ENCODE data around the gene PAQR9. TPM values are rescaled to one million over a fixed set of nuclear protein-coding genes. Genes with fewer than 3 reads are reported as not detected.
"Not testable (repeated sequence)": the region's sequence is repeated elsewhere in the genome, so short reads cannot be mapped to it uniquely, and the experiment has no call there.

The PAQR9 gene
- total RNA-seq, 2 experiments from 2014 or later = not detected

GRCh38 chr3:142992323-142992722 is 28.8 kb upstream of the PAQR9 start:
- no peak overlapping the region for H3K27ac ChIP-seq (ENCODE audit: low read depth, low read length, poor library complexity, severe bottlenecking)
- CTCF ChIA-PET (ENCODE audit: unreplicated experiment) = interaction anchor here (1.6 kb wide), 1 partner anchor 164 kb away, joined by 6 read pairs; no protein-coding TSS in a partner anchor
- H3K4me1 ChIP-seq (ENCODE audit: insufficient read depth, low read length, poor library complexity, severe bottlenecking) = peaks cover 11% of the 10 kb centered on the region
- H4K20me1 ChIP-seq (ENCODE audit: insufficient read depth, low read length) = no peaks in the 10 kb centered on the region
- POLR2A ChIA-PET = no interaction called here
- H3K36me3 ChIP-seq (ENCODE audit: insufficient read depth, low read length) = no peaks in the 10 kb centered on the region
- H3K9me2 ChIP-seq (ENCODE audit: insufficient read depth, low read length) = no peaks in the 10 kb centered on the region
- H3K79me2 ChIP-seq (ENCODE audit: insufficient read depth, low read depth, low read length) = no peaks in the 10 kb centered on the region
- H3K9me3 ChIP-seq (ENCODE audit: low read length) = no peaks in the 10 kb centered on the region
- no peak overlapping the region for H3K4me3 ChIP-seq (ENCODE audit: low read depth, low read length, poor library complexity, severe bottlenecking)
- intact Hi-C loops (cut with micrococcal nuclease; ENCODE audit: unreplicated experiment) = no loop called here
- H2AFZ ChIP-seq (ENCODE audit: low read length) = no peak overlapping the region
- DNase-seq (ENCODE audit: low spot score) = no peak
- TF ChIP-seq CTCF (conservative IDR thresholded peaks at IDR 0.05; ENCODE audit: low read length) = no peak
- TF ChIP-seq EZH2phosphoT487 (IDR thresholded peaks at IDR 0.05; ENCODE audit: borderline replicate concordance, low read depth, low read length) = no peak
- BruUV-seq (replicated peaks) = no TSS peak
- H3K4me2 ChIP-seq (ENCODE audit: low read length) = no peak overlapping the region

- H3K4me1 ChIP-seq (ENCODE audit: insufficient read depth, low read length, poor library complexity, severe bottlenecking) = peaks cover 11% of the 10 kb centered on the region
- no peak for DNase-seq (ENCODE audit: low spot score)
- TF ChIP-seq EZH2phosphoT487 (IDR thresholded peaks at IDR 0.05; ENCODE audit: borderline replicate concordance, low read depth, low read length) (no peak), CTCF (conservative IDR thresholded peaks at IDR 0.05; ENCODE audit: low read length) (no peak)
- intact Hi-C loops (cut with micrococcal nuclease; ENCODE audit: unreplicated experiment) = no loop called here
- ChIA-PET POLR2A (interaction anchor here (0.6 to 1.1 kb wide), 2 partner anchors 11 to 14 kb away, joined by 3 read pairs; partner anchors contain the start of gene U2SURP), CTCF (ENCODE audit: unreplicated experiment) (no interaction called here)
- H4K20me1 ChIP-seq (ENCODE audit: insufficient read depth, low read length) = no peaks in the 10 kb centered on the region
- no peaks in the 10 kb centered on the region for H3K9me3 ChIP-seq (ENCODE audit: low read length)
- no peaks in the 10 kb centered on the region for H3K79me2 ChIP-seq (ENCODE audit: insufficient read depth, low read depth, low read length)
- no peak overlapping the region for H3K4me2 ChIP-seq (ENCODE audit: low read length)
- H3K9me2 ChIP-seq (ENCODE audit: insufficient read depth, low read length) = no peaks in the 10 kb centered on the region
- no peaks in the 10 kb centered on the region for H3K36me3 ChIP-seq (ENCODE audit: insufficient read depth, low read length)
- no peak overlapping the region for H3K27ac ChIP-seq (ENCODE audit: low read depth, low read length, poor library complexity, severe bottlenecking)
- H3K4me3 ChIP-seq (ENCODE audit: low read depth, low read length, poor library complexity, severe bottlenecking) = no peak overlapping the region
- H2AFZ ChIP-seq (ENCODE audit: low read length) = no peak overlapping the region
- no TSS peak for BruUV-seq (replicated peaks)
These were observed 27.2 kb upstream of the PAQR9 start for GRCh38 chr3:142990721-142991120.

- H3K27ac ChIP-seq (ENCODE audit: low read depth, low read length, poor library complexity, severe bottlenecking); H3K79me2 ChIP-seq (ENCODE audit: insufficient read depth, low read depth, low read length); H2AFZ ChIP-seq (ENCODE audit: low read length); H3K4me3 ChIP-seq (ENCODE audit: low read depth, low read length, poor library complexity, severe bottlenecking); BruUV-seq (replicated peaks); DNase-seq (ENCODE audit: low spot score); H3K4me2 ChIP-seq (ENCODE audit: low read length); H4K20me1 ChIP-seq (ENCODE audit: insufficient read depth, low read length); H3K9me2 ChIP-seq (ENCODE audit: insufficient read depth, low read length); H3K9me3 ChIP-seq (ENCODE audit: low read length); CTCF ChIA-PET (ENCODE audit: unreplicated experiment); H3K4me1 ChIP-seq (ENCODE audit: insufficient read depth, low read length, poor library complexity, severe bottlenecking); intact Hi-C loops (cut with micrococcal nuclease; ENCODE audit: unreplicated experiment); H3K36me3 ChIP-seq (ENCODE audit: insufficient read depth, low read length); POLR2A ChIA-PET: not testable (repeated sequence)
These were observed 25.4 kb upstream of the PAQR9 start for GRCh38 chr3:142988826-142989225.

- H4K20me1 ChIP-seq (ENCODE audit: insufficient read depth, low read length); H3K4me3 ChIP-seq (ENCODE audit: low read depth, low read length, poor library complexity, severe bottlenecking); H2AFZ ChIP-seq (ENCODE audit: low read length); H3K36me3 ChIP-seq (ENCODE audit: insufficient read depth, low read length); H3K9me2 ChIP-seq (ENCODE audit: insufficient read depth, low read length); DNase-seq (ENCODE audit: low spot score); intact Hi-C loops (cut with micrococcal nuclease; ENCODE audit: unreplicated experiment); H3K9me3 ChIP-seq (ENCODE audit: low read length); H3K4me1 ChIP-seq (ENCODE audit: insufficient read depth, low read length, poor library complexity, severe bottlenecking); H3K27ac ChIP-seq (ENCODE audit: low read depth, low read length, poor library complexity, severe bottlenecking); H3K4me2 ChIP-seq (ENCODE audit: low read length); BruUV-seq (replicated peaks); H3K79me2 ChIP-seq (ENCODE audit: insufficient read depth, low read depth, low read length): not testable (repeated sequence)
- POLR2A ChIA-PET = interaction anchor here (0.5 kb wide), 1 partner anchor 125 kb away, joined by 4 read pairs; no protein-coding TSS in a partner anchor
- CTCF ChIA-PET (ENCODE audit: unreplicated experiment) = interaction anchor here (1.5 kb wide), 1 partner anchor 160 kb away, joined by 4 read pairs; no protein-coding TSS in a partner anchor
These were observed 24.7 kb upstream of the PAQR9 start for GRCh38 chr3:142988221-142988620.
